ENCODE data around the gene SGCD.

DNA sequence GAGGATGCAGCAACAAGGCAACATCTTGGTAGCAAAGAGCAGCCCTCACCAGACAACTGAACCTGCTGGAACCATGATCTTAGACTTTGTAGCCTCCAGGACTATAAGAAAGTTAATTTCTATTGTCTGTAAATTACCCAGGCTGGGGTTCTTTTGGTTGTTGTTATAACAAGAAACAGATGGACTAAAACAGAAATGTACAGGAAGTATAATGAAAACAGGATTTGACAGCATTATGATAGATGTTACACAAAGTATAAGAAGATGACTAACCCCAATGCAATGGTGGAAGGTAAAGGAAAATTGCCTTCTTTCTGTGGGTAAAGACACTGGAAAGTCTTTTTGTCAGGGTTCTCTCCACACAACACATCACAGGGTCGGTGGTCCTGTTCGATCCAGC is 204.2 kb downstream of the SGCD start:
- TF ChIP-seq, protein P1, sequence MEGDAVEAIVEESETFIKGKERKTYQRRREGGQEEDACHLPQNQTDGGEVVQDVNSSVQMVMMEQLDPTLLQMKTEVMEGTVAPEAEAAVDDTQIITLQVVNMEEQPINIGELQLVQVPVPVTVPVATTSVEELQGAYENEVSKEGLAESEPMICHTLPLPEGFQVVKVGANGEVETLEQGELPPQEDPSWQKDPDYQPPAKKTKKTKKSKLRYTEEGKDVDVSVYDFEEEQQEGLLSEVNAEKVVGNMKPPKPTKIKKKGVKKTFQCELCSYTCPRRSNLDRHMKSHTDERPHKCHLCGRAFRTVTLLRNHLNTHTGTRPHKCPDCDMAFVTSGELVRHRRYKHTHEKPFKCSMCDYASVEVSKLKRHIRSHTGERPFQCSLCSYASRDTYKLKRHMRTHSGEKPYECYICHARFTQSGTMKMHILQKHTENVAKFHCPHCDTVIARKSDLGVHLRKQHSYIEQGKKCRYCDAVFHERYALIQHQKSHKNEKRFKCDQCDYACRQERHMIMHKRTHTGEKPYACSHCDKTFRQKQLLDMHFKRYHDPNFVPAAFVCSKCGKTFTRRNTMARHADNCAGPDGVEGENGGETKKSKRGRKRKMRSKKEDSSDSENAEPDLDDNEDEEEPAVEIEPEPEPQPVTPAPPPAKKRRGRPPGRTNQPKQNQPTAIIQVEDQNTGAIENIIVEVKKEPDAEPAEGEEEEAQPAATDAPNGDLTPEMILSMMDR (conservative IDR thresholded peaks at IDR 0.05; ENCODE audit: low read length): no peak
- TF ChIP-seq EZH2phosphoT487 (IDR thresholded peaks at IDR 0.05; ENCODE audit: borderline replicate concordance): no peak

All from Loucy (cell line).